GM18511 (cell line): ENCODE measurements around the gene RAB5IF.
"Not testable (repeated sequence)": the region's sequence is repeated elsewhere in the genome, so short reads cannot be mapped to it uniquely, and the experiment has no call there.

ENCODE experiments used
- ATAC-seq: cut with Tn5 transposase; IDR thresholded peaks from one replicate; pipeline ENCODE4 v1.9.1; 2021; ENCODE audit warnings: mild to moderate bottlenecking, moderate library complexity; ENCODE audit not compliant: unreplicated experiment

Gene RAB5IF

DNA sequence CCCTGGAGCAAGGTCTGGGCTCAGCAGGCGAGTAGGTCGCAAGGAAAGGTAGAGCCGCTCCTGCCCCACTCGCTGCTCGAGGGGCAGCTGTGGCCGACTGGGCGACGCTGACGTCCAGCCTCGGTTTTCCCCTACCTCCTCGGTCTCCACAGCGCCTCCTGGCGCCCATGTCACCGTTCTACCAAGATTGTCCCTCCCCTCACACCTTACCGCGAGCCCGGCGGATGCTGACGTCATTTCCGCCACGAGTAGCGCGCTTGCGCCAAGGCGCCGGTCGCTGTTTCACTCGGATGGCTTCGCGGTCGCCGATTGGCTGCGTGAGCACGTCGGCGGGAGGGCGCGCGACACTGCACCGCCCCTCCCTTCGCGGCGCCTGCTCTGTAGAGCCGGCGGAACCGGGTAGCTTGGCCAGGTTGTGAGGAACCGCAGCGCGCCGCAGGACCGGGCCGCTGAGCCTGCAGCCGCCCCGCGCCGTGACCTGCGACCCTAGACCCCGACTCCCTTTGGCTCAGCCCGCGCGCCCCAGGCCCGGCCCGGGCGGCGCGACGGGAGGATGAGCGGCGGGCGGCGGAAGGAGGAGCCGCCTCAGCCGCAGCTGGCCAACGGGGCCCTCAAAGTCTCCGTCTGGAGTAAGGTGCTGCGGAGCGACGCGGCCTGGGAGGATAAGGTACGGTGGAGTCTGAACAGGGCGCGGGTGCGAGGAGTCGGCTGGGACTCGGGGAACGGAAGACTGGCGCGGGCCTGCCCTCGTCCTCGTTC lies at the start of gene RAB5IF:
Gene RAB5IF, plus strand, starts transcription at position 381 of the 759 bp plus-strand sequence. Its CDS starts 173 bp downstream, at position 554.
- peak; percentile 84 for ATAC-seq

DNA sequence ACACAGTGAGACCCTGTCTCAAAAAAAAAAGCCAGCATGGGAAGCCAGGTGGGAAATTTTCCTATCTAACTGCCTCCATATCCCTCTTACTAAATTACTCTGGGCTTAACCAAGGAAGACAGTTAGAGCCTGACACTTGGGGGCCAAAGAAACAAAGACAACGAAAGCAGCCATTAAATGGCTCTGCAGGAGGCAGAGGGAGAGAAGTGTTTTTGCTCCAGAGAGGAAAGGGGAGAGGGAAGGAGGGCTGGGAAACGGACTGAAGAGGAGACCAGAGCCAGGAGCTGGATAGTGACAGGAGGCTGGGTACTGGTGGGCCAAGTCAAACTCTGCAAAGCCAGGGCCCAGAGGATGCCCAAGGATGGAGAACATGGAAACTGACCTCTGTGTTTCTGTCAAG lies 42.9 kb upstream of the RAB5IF start:
- ATAC-seq, result no peak

GRCh38 chr20:36563374-36563773 lies 42.2 kb upstream of the RAB5IF start:
- no peak for ATAC-seq

- not testable (repeated sequence) for ATAC-seq
These were observed 41.4 kb upstream of the RAB5IF start for GRCh38 chr20:36564078-36564725.

DNA sequence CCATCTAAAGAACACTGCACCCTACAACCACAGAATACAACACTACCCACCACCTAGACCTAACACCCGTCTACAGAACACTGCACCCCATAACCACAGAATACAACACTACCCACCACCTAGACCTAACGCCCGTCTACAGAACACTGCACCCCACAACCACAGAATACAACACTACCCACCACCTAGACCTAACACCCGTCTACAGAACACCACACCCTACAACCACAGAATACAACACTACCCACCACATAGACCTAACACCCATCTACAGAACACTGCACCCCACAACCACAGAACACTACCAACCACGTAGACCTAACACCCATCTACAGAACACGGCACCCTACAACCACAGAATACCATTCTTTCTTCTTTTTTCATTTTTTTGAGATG lies 40.9 kb upstream of the RAB5IF start:
- ATAC-seq, result not testable (repeated sequence)

DNA sequence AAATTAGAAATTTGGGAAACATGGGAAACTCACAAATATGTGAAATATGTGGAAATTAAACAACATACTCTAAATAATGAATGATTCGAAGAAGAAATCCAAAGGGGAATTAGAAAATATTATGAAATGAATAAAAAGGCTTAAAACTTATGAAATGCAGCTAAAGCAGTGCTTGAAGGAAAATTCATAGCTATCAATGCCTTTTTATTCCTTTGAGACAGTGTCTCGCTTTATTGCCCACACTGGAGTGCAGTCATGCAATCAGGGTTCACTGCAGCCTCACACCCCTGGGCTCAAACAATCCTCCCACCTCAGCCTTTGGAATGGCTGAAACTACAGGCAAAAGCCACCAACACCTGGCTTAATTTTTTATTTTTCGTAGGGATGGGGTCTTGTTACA lies 40.1 kb upstream of the RAB5IF start:
- no peak for ATAC-seq

- no peak for ATAC-seq
These were observed 35.6 kb upstream of the RAB5IF start for GRCh38 chr20:36569847-36570429.

- no peak for ATAC-seq
These were observed 33.7 kb upstream of the RAB5IF start for GRCh38 chr20:36571564-36572504.

GRCh38 chr20:36572701-36573102 lies 32.9 kb upstream of the RAB5IF start:
- no peak for ATAC-seq

- peak; percentile 61 for ATAC-seq
These were observed 32.3 kb upstream of the RAB5IF start, which contains the start of gene TGIF2 for GRCh38 chr20:36573103-36573797. TGIF2 (plus strand) TSS chr20:36573597; CDS start chr20:36578775, 5,178 bp downstream.

DNA sequence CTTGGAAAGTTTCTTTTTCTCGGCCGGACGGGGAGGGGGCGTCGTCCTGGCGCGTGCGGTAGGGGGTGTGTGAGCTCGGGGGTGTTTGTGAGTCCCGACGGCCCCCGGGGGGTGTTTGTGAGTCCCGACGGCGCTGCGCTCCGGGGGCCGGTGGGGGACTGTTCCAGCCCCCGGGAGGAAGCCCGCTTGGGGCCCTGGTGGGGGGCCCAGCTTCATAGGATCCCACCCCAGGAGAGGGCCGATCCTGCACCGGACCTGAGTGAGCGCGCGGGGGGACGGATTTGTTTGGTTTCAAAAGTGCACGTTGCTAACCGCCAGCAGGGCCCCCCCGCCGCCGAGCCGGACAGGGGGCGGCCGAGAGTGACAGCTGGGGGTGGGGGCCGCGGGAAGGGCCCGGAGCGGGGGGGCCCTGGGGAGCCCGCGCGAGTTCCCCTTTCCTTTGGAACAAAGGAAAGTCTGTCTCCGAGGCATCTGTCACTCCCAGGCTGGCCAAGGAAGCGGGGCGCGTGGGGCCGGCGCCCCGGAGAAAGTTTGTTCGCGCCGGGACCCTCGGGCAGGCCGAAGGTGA lies 31.7 kb upstream of the RAB5IF start:
- peak; percentile 11 for ATAC-seq

DNA sequence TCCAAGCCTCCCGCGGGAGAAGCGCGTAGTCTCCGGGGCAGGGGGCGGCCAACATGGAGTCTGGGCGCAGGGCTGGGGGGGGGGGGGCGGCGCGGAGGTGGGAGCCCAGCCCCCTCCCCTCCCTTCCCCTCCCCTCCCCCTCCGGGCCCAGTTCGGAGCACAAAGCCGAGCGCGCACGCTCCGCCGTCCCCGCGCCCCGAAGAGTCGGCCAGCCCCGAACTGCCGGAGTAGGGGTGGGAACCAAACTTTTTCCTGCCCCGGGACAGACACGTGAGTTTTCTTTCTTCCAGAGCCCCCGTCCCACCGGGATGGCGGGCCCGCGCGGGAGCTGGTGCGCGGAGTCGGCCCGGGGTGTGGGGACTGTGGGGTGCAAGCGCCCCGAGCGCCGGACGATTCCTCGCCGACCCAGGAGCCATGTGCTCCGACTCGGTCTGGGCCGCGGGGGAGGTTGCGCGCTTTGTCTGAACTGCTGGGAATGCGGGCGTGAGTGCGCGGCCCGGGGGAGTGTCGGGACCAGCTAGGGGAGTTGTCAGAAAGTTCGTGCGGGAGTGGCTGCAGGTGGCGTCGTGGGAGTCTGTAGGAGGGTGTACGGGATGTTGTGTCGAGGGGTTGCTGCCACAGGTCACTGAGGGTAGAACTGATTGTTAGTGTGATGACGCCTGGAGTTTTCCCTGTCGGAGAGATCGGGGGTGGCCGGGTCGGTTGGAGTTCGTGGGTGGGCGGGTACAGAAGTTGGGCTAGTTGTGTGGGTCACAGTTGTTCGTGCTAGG lies 31.0 kb upstream of the RAB5IF start:
- ATAC-seq, result peak; percentile 39

DNA sequence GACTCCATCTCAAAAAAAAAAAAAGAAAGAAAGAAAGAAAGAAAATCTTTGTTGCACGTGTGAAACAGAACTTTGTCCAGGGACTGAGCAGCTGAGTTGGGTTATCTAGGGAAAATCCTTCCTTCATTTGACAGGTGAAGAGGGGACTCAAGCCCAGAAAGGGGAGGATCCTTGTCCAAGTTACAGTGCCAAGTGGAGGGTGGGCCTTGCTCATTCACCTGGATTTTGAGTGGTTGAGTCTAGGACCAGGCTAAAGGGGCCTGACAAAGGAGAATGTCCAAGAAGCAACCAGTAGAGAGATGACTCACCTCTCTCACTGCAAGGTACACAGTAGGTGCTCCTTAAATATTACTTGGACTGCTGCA lies 29.5 kb upstream of the RAB5IF start:
- ATAC-seq, result no peak

- no peak for ATAC-seq
These were observed 27.1 kb upstream of the RAB5IF start for GRCh38 chr20:36578356-36579041.

GRCh38 chr20:36579996-36580545 lies 25.5 kb upstream of the RAB5IF start:
- ATAC-seq, result no peak

- ATAC-seq, result no peak
These were observed 23.3 kb upstream of the RAB5IF start for GRCh38 chr20:36582322-36582721.

DNA sequence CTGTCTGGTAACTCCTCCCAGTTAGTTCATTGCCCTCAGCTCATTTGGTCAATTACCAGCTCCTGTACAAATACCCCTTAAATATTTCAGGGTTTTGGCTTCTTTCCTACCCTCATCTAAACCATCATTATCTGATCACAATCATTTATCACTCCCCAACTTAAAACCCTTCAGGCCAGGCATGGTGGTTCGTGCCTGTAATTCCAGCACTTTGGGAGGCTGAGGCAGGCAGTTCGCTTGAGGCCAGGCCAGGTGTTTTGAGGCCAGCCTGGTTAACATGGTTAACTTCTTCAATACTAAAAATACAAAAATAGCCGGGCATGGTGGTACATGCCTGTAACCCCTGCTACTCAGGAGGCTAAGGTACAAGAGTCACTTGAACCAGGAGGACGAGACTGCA lies 22.8 kb upstream of the RAB5IF start:
- ATAC-seq, result no peak

- ATAC-seq, result no peak
These were observed 21.5 kb upstream of the RAB5IF start for GRCh38 chr20:36584018-36584481.
